HG02678 (cell line): ENCODE data around the gene FUZ.

ENCODE experiments used
- ATAC-seq: cut with Tn5 transposase; IDR thresholded peaks from one replicate; pipeline ENCODE4 v1.9.1; 2021; ENCODE audit warnings: mild to moderate bottlenecking, moderate library complexity; ENCODE audit not compliant: unreplicated experiment

FUZ gene

DNA sequence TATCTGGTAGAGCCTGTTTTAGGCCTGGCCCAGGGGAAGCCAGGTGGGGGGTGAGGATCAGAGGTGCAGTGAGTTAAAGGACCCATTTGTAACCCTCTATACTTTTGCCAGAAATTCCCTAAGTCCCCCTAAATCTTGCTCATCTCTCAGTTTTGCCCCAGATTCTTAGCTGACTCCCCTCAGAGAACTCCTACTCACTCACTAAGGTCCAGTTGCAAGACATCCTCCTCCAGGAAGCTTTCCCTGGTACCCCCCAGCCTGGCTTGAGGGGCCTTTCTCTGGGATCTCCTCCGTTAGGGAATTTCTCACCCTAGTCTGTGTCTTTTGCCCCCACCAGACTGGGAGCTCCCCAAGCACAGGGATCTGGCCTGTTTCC is 51.9 kb downstream of the FUZ start:
- ATAC-seq: no peak

- no peak for ATAC-seq
These were observed 54.8 kb downstream of the FUZ start for GRCh38 chr19:49758292-49758691.
